GM19397 (cell line): ENCODE measurements around the gene FGD4.

Experiments
- ATAC-seq: cut with Tn5 transposase; IDR thresholded peaks from one replicate; pipeline ENCODE4 v1.9.1; 2021; ENCODE audit warnings: mild to moderate bottlenecking, moderate library complexity; ENCODE audit not compliant: unreplicated experiment

FGD4 gene

DNA sequence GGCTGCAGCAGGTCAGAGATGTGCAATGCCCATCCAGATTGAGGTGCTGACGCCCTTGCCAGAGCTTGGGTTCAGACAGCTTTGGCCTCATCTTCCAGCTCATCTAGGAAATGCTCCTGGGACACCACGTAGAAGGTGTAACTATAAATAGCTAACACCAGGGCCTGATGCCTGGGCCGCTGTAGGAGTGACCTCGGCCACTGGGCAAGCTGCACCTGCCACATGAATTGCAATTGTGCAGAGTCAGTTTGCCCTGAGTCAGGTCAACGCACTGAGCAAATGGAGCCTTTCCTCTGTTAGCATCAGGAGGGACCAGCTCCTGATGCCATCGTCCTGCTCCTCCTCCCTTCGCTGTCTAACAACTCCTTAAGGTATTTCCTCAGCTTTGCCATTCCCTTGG lies 262.3 kb downstream of the FGD4 start:
- no peak for ATAC-seq

DNA sequence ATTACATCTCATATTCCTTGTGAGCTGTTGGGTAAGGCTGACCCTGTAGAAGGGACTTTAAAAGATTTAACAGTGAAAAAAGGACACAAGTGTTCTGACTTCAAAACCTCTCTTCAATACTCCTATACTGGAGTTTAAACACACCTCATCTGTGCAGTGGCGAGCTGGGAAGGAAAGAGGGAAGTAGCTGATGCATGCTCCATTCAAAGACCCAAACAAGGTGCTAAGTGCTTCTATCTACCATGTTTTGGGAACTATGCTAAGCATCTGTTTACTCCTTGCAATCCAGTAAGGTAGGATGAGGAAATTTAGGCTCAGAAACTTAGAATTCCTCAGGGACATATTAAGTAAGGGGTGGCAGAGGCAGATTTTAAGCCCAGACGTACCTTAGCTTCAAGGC lies 263.3 kb downstream of the FGD4 start:
- ATAC-seq, result no peak

DNA sequence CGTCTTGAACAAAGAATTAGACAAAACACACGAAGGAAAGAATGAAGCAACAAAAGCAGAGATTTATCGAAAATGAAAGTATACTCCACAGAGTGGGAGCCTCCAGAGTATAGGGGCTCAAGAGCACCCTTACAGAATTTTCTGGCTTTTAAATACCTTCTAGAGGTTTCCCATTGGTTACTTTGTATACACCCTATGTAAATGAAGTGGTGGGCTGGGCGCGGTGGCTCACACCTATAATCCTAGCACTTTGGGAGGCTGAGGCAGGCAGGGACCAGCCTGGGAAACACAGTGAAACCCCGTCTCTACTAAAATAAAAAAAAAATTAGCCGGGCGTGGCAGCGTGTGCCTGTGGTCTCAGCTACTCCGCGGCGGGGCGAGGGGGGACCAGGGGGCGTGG lies 266.7 kb downstream of the FGD4 start:
- no peak for ATAC-seq

GRCh38 chr12:32669584-32669983 lies 270.2 kb downstream of the FGD4 start:
- ATAC-seq, result no peak

DNA sequence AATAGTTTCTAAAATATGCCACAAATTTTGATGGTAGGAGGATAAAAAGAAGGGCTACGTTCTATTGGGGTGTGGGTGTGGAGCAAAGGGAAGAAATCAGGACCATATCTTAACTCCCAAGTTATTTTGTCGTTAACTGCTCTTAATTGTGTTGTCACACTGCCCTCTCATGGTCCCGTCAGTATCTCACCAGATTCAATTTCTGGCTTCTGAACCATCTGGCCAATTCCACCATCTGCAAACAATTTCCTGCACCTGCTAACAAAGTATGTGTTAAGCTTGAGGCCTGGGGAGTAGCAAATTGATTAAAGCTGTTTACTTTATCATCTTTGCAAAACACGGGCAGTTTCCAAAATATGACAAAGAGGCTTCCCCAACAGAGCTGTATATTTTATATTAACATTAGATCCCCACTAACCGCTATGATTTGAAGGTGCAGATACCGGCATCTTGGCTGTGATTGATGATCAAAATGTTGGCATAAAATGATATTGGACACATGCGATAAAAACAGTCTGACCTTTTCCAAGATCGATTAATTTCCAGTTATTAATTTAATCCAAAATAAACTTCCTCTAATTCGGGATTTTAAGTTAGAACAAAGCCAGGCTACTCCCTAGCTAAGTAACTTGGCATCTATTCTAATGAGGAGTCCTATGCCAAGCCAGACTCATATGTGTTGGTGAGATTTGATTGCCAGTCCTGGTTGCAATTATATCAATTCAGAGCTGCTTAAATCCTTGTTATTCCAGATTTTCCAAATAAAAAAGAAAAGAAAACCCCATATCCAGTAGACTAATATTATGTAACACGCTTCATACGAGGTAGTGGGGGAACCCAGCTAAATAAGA lies 272.8 kb downstream of the FGD4 start:
- ATAC-seq, result no peak

DNA sequence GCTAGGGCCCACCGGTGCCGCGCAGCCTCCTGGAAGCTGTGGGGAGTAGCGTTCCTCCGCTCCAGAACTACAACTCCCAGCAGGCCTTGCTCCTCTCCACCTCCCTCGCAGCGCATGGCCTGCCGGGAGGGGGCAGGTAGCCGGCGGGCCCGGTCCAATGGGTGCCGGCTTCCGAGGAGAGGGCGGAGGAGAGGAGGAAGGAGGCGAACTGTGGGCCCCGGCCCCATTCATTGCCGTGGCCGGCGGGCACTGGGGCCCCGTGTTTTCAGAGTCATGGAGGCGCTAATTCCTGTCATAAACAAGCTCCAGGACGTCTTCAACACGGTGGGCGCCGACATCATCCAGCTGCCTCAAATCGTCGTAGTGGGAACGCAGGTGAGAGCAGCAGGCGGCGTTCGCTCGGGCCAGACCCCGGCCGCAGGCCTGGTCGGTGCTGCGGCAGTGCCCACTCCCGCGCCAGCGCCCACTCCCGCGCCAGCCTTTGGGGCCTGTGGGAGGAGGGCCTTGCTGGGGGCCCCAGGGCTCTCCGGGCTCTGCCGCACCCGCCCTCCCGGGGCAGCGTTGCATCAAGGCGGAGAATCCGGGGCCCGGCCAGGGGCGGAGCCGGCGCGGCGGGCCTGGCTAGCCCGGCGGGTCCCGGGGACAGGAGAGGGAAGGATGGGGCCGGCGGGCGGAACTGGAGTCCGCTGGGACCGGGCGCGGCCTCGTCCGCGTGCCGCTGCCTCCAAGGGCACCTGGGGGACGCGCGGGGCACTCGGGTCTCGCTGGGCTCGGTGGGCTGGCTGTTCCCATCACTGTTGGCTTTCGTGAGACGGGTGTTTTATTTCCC lies 279.9 kb downstream of the FGD4 start, which contains the start of gene DNM1L:
Gene DNM1L, plus strand, starts transcription at position 211 of the 829 bp plus-strand sequence. Its CDS starts 63 bp downstream, at position 274.
- peak; percentile 98 for ATAC-seq

DNA sequence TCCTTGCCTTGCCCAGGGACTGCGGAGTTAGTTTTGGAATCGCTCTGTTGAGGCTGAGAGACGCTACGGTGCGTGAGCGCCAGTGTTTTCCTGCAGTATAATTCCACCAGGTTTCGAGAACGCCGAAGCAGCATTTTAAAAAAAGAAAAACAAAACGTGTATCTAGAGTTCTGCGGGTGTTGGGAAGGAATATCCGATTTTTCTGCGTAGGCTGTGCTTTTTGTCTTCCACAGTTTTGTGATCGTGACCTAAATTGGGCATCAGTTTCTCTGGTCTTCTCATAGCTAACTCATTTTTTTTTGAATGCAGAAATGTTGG lies 280.5 kb downstream of the FGD4 start:
- no peak for ATAC-seq

GRCh38 chr12:32680787-32681186 lies 281.4 kb downstream of the FGD4 start:
- ATAC-seq, result no peak

DNA sequence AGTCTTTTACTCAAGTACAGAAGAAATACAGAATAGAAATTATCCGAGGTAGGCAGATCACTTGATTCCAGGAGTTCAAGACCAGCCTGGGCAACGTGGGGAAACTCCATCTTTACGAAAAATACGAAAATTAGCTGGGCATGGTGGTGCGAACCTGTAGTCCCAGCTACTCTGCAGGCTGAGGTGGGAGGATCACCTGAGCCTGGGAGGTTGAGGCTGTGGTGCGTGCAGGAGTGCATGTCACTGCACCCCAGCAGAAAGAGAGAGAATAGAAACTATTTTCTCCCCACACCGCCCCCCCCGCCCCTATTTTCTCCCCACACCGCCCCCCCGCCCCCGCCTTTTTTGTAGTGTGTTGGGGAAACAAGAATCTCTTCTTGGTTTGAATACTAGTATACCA lies 281.9 kb downstream of the FGD4 start:
- ATAC-seq, result no peak

GRCh38 chr12:32686340-32686739 lies 287.0 kb downstream of the FGD4 start:
- no peak for ATAC-seq

GRCh38 chr12:32688786-32689185 lies 289.4 kb downstream of the FGD4 start:
- ATAC-seq, result no peak

- no peak for ATAC-seq
Measured at GRCh38 chr12:32690927-32691326, 291.6 kb downstream of the FGD4 start.

DNA sequence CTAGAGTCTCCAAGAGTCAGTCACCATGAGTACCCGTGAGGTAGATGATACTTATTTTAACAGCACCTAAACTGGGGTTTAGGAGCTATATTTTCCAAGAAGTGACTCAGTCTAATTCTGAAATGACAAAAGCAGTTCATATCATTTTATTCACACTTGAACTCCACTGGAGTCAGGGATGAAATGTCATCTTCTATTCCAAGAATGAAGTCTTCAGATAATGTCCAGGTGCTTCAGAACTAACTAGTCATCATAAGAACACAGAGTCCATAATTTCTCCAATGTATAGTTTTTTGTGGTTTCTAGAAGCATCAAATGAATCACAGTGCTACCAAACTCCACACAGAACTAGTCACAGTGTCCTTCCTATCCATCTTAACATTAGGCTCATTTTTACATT lies 293.0 kb downstream of the FGD4 start:
- ATAC-seq, result no peak

DNA sequence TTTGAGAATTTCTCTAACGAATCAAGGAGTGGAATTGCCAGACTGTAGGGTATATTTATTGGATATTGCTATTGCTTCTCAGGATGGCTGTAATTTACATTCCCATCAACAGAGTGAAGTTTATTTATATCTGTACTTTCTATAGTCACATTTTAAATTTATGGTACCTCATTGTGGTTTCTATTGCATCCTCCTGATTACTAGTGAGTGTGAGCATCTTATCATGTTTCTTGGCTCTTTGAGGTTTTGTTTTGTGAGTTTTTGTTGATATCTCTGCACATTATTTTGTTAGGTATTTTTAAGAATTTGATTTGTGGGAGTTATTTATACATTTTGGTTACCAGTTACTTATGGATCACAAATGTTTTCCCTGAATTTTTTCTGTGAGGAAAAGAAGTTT lies 293.7 kb downstream of the FGD4 start:
- no peak for ATAC-seq
